Breast epithelium (tissue), 3 donors: ENCODE data around the gene UBE2E1.

ENCODE experiments used
- CTCF ChIP-seq, 3 donors: fragments of 450-650 bp; IDR thresholded peaks; one replicate each; pipeline ENCODE4 v1.5.1; 2016 to 2017; ENCODE audit warnings: antibody characterized with exemption in 3 of 3, mild to moderate bottlenecking in 3 of 3, moderate library complexity in 3 of 3
- POLR2A ChIP-seq: fragments of 450-650 bp; IDR thresholded peaks from one replicate; pipeline ENCODE4 v1.6.1; 2016; ENCODE audit warnings: antibody characterized with exemption, mild to moderate bottlenecking, moderate library complexity

GRCh38 chr3:23926736-23927135, 121.0 kb downstream of the UBE2E1 start:
- TF ChIP-seq POLR2A (no peak), CTCF (IDR thresholded peaks at IDR 0.05) (no peak)
